DMS153 treated with DMSO at 0.1 percent for 48 hours (cell line): ENCODE measurements around the gene FXYD1.

Experiments used
- DNase-seq: peaks from one replicate; lab custom pipeline; 2025; ENCODE audit not compliant: unreplicated experiment; lab: John Stamatoyannopoulos, UW

The FXYD1 gene

GRCh38 chr19:35160629-35161433, 22.2 kb downstream of the FXYD1 start:
- DNase-seq, result no peak

GRCh38 chr19:35161434-35161743, 22.8 kb downstream of the FXYD1 start:
- no peak for DNase-seq

- DNase-seq, result no peak
Observed at GRCh38 chr19:35162471-35163326, 24.1 kb downstream of the FXYD1 start.

- DNase-seq, result no peak
Observed at GRCh38 chr19:35164418-35164817, 25.8 kb downstream of the FXYD1 start.

GRCh38 chr19:35165200-35166058, 26.8 kb downstream of the FXYD1 start:
- DNase-seq, result no peak

GRCh38 chr19:35166100-35167063, 27.8 kb downstream of the FXYD1 start:
- no peak for DNase-seq

GRCh38 chr19:35167251-35168119, 28.9 kb downstream of the FXYD1 start:
- no peak for DNase-seq

- no peak for DNase-seq
Observed at GRCh38 chr19:35168196-35168595, 29.6 kb downstream of the FXYD1 start.

GRCh38 chr19:35169221-35169995, 30.8 kb downstream of the FXYD1 start:
- DNase-seq, result no peak

GRCh38 chr19:35170359-35171061, 31.9 kb downstream of the FXYD1 start:
- DNase-seq, result no peak

- no peak for DNase-seq
Observed at GRCh38 chr19:35171730-35172129, 33.1 kb downstream of the FXYD1 start.

GRCh38 chr19:35174226-35174625, 35.6 kb downstream of the FXYD1 start:
- DNase-seq, result no peak

- DNase-seq, result no peak
Observed at GRCh38 chr19:35176181-35176570, 37.6 kb downstream of the FXYD1 start.

GRCh38 chr19:35177377-35178274, 39.0 kb downstream of the FXYD1 start:
- no peak for DNase-seq

- DNase-seq, result no peak
Observed at GRCh38 chr19:35178701-35179100, 40.1 kb downstream of the FXYD1 start.

GRCh38 chr19:35179830-35180229, 41.2 kb downstream of the FXYD1 start:
- no peak for DNase-seq

GRCh38 chr19:35181387-35181786, 42.8 kb downstream of the FXYD1 start:
- DNase-seq, result no peak
